Measurements from ENCODE around the gene ETV4. TPM values are rescaled to one million over a fixed set of nuclear protein-coding genes. Genes with fewer than 3 reads are reported as not detected.

The ETV4 gene
- total RNA-seq, 2 donors from 2014 or later = 1.4 to 9.0 TPM

- no peak for DNase-seq
- no peak overlapping the region for H3K27ac ChIP-seq
- H3K4me1 ChIP-seq = no peaks in the 10 kb centered on the region
- intact Hi-C loops (cut with DNase I) = no loop called here
- no peak overlapping the region for H3K4me3 ChIP-seq
- TF ChIP-seq, protein P1, sequence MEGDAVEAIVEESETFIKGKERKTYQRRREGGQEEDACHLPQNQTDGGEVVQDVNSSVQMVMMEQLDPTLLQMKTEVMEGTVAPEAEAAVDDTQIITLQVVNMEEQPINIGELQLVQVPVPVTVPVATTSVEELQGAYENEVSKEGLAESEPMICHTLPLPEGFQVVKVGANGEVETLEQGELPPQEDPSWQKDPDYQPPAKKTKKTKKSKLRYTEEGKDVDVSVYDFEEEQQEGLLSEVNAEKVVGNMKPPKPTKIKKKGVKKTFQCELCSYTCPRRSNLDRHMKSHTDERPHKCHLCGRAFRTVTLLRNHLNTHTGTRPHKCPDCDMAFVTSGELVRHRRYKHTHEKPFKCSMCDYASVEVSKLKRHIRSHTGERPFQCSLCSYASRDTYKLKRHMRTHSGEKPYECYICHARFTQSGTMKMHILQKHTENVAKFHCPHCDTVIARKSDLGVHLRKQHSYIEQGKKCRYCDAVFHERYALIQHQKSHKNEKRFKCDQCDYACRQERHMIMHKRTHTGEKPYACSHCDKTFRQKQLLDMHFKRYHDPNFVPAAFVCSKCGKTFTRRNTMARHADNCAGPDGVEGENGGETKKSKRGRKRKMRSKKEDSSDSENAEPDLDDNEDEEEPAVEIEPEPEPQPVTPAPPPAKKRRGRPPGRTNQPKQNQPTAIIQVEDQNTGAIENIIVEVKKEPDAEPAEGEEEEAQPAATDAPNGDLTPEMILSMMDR (IDR thresholded peaks at IDR 0.05) = no peak
- H3K27me3 ChIP-seq = no peaks in the 10 kb centered on the region
- H3K9me3 ChIP-seq = no peaks in the 10 kb centered on the region
- H3K9ac ChIP-seq (ENCODE audit: low read depth in 2 of 2, low read length in 2 of 2) = no peak overlapping the region
- no peaks in the 10 kb centered on the region for H3K36me3 ChIP-seq
Observed at GRCh38 chr17:43528319-43528987, 17.7 kb downstream of the ETV4 start.

GRCh38 chr17:43526886-43527648 is 19.1 kb downstream of the ETV4 start:
- no peaks in the 10 kb centered on the region for H3K4me1 ChIP-seq
- no peak overlapping the region for H3K9ac ChIP-seq (ENCODE audit: low read depth in 2 of 2, low read length in 2 of 2)
- H3K27ac ChIP-seq = no peak overlapping the region
- H3K9me3 ChIP-seq = no peaks in the 10 kb centered on the region
- intact Hi-C loops (cut with DNase I) = no loop called here
- H3K27me3 ChIP-seq = no peaks in the 10 kb centered on the region
- TF ChIP-seq, protein P1 (IDR thresholded peaks at IDR 0.05) = no peak
- DNase-seq = no peak
- H3K4me3 ChIP-seq = no peak overlapping the region
- H3K36me3 ChIP-seq = peaks cover 9% of the 10 kb centered on the region

GRCh38 chr17:43524945-43525575 is 21.1 kb downstream of the ETV4 start:
- DNase-seq = no peak
- H3K4me1 ChIP-seq = no peaks in the 10 kb centered on the region
- no peaks in the 10 kb centered on the region for H3K9me3 ChIP-seq
- H3K4me3 ChIP-seq = no peak overlapping the region
- intact Hi-C loops (cut with DNase I) = loop anchor here (5.0 kb wide), 1 partner anchor 52 kb away; no protein-coding TSS in a partner anchor
- H3K36me3 ChIP-seq = peaks cover 19% of the 10 kb centered on the region
- TF ChIP-seq, protein P1 (IDR thresholded peaks at IDR 0.05) = no peak
- H3K27ac ChIP-seq = no peak overlapping the region
- H3K27me3 ChIP-seq = no peaks in the 10 kb centered on the region
- H3K9ac ChIP-seq (ENCODE audit: low read depth in 2 of 2, low read length in 2 of 2) = no peak overlapping the region

DNA sequence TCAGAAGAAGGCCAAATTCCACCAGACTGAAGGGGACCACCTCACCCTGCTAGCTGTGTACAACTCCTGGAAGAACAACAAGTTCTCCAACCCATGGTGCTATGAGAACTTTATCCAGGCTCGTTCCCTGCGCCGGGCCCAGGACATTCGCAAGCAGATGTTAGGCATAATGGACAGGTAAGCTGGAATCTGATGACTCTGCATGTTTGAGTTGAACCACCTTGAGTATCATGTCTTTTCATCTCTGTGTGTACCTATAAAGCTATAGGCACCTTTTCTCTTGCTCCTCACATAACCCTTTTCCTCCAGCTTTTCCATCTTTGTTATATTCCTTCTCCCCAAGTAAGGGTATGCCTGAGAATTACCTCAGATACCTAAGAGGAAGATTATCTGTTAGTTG is 24.8 kb downstream of the ETV4 start:
- Histone ChIP-seq H3K9ac (ENCODE audit: low read depth in 2 of 2, low read length in 2 of 2) (no peak overlapping the region), H3K27me3 (no peaks in the 10 kb centered on the region), H3K4me1 (no peaks in the 10 kb centered on the region), H3K27ac (no peak overlapping the region), H3K4me3 (no peak overlapping the region), H3K36me3 (peaks cover 35% of the 10 kb centered on the region), H3K9me3 (no peaks in the 10 kb centered on the region)
- intact Hi-C loops (cut with DNase I) = loop anchor here (5.0 kb wide), 1 partner anchor 56 kb away; no protein-coding TSS in a partner anchor
- no peak for DNase-seq
- TF ChIP-seq, protein P1 (IDR thresholded peaks at IDR 0.05) = no peak

GRCh38 chr17:43517615-43518386 is 28.3 kb downstream of the ETV4 start:
- H3K27ac ChIP-seq = no peak overlapping the region
- TF ChIP-seq, protein P1 (IDR thresholded peaks at IDR 0.05) = no peak
- H3K4me3 ChIP-seq = no peak overlapping the region
- H3K27me3 ChIP-seq = no peaks in the 10 kb centered on the region
- DNase-seq = no peak
- peaks cover 33% of the 10 kb centered on the region for H3K36me3 ChIP-seq
- H3K9ac ChIP-seq (ENCODE audit: low read depth in 2 of 2, low read length in 2 of 2) = no peak overlapping the region
- H3K9me3 ChIP-seq = no peaks in the 10 kb centered on the region
- no peaks in the 10 kb centered on the region for H3K4me1 ChIP-seq
- intact Hi-C loops (cut with DNase I) = no loop called here
